WTC11 (cell line): ENCODE results near the gene RAB34. TPM values are rescaled to one million over a fixed set of nuclear protein-coding genes. Genes with fewer than 3 reads are reported as not detected.

Source experiments
- ATAC-seq: fragments of 200-7000 bp; cut with Tn5 transposase; 2 replicates; pipeline ENCODE4 v1.10.0; 2021; ENCODE audit warnings: mild to moderate bottlenecking, moderate library complexity
- CTCF ChIA-PET: fragments of 300-600 bp; sonication (Branson Sonifier 250); formaldehyde crosslinking; loops from one replicate; lab custom pipeline; 2021; ENCODE audit warnings: antibody characterized with exemption; lab: Charles Lee
- POLR2A ChIA-PET: fragments of 350-600 bp; sonication (Branson Sonifier 250); formaldehyde crosslinking; loops from one replicate; lab custom pipeline; 2021; ENCODE audit warnings: antibody characterized with exemption; lab: Charles Lee
- DNase-seq: peaks from one replicate; pipeline ENCODE4 v3.0.0; 2021; ENCODE audit warnings: low spot score
- H3K27ac Mint-ChIP-seq: 2 replicates; pipeline ENCODE4 v1.8.0; 2021; ENCODE audit warnings: mixed read lengths
- H3K27me3 Mint-ChIP-seq: 2 replicates; pipeline ENCODE4 v1.8.0; 2021; ENCODE audit warnings: low read depth, mild to moderate bottlenecking, moderate library complexity, mixed read lengths
- H3K36me3 Mint-ChIP-seq: 2 replicates; pipeline ENCODE4 v1.8.0; 2021; ENCODE audit warnings: mixed read lengths
- H3K4me1 Mint-ChIP-seq: 2 replicates; pipeline ENCODE4 v1.8.0; 2022; ENCODE audit warnings: mixed read lengths
- H3K4me3 Mint-ChIP-seq: 2 replicates; pipeline ENCODE4 v1.8.0; 2021; ENCODE audit warnings: mild to moderate bottlenecking, moderate library complexity, mixed read lengths
- H3K9me3 Mint-ChIP-seq: 2 replicates; pipeline ENCODE4 v1.8.0; 2021; ENCODE audit warnings: mixed read lengths
- CBFB ChIP-seq: sonication (generic); formaldehyde crosslinking; IDR thresholded peaks from 2 replicates; pipeline ENCODE4 v1.8.1; 2022; ENCODE audit warnings: mild to moderate bottlenecking, low read depth, missing genetic modification reagents
- CREB1 ChIP-seq: sonication (generic); formaldehyde crosslinking; IDR thresholded peaks from 2 replicates; pipeline ENCODE4 v1.8.0; 2023; ENCODE audit warnings: mild to moderate bottlenecking, missing genetic modification reagents
- FOXP4 ChIP-seq: sonication (generic); formaldehyde crosslinking; IDR thresholded peaks from 2 replicates; pipeline ENCODE4 v1.8.0; 2022; ENCODE audit warnings: mild to moderate bottlenecking, missing genetic modification reagents
- GABPB1 ChIP-seq: sonication (generic); formaldehyde crosslinking; IDR thresholded peaks from 2 replicates; pipeline ENCODE4 v1.8.1; 2023; ENCODE audit warnings: mild to moderate bottlenecking, missing genetic modification reagents
- JAZF1 ChIP-seq: fragments of 250-450 bp; sonication (Bioruptor Pico); IDR thresholded peaks from 2 replicates; pipeline ENCODE4 v1.9.0; 2021; ENCODE audit warnings: moderate library complexity, mild to moderate bottlenecking, inconsistent platforms
- MYBL2 ChIP-seq: sonication (generic); formaldehyde crosslinking; IDR thresholded peaks from 2 replicates; pipeline ENCODE4 v1.8.1; 2023; ENCODE audit warnings: mild to moderate bottlenecking, moderate library complexity, missing genetic modification reagents
- NFATC4 ChIP-seq: fragments of 250-450 bp; sonication (Bioruptor Pico); IDR thresholded peaks from 2 replicates; pipeline ENCODE4 v1.9.0; 2021; ENCODE audit warnings: mild to moderate bottlenecking
- NFYB ChIP-seq: sonication (generic); formaldehyde crosslinking; conservative IDR thresholded peaks from 2 replicates; pipeline ENCODE4 v1.8.0; 2022; ENCODE audit warnings: low read depth, missing genetic modification reagents
- SP1 ChIP-seq: sonication (generic); formaldehyde crosslinking; conservative IDR thresholded peaks from 2 replicates; pipeline ENCODE4 v1.8.1; 2022; ENCODE audit warnings: missing genetic modification reagents
- ZNF263 ChIP-seq: sonication (generic); formaldehyde crosslinking; IDR thresholded peaks from 2 replicates; pipeline ENCODE4 v1.8.1; 2022; ENCODE audit warnings: low read depth, mild to moderate bottlenecking, moderate library complexity, missing genetic modification reagents
- total RNA-seq: library from RNA; stranded (reverse); gene quantifications from 3 replicates; pipeline ENCODE4 v1.2.3, GENCODE V29; 2021
- TF ChIP-seq, protein P1 (sequence below): sonication (generic); formaldehyde crosslinking; IDR thresholded peaks from 2 replicates; pipeline ENCODE4 v1.8.1; 2022; ENCODE audit warnings: mild to moderate bottlenecking, missing genetic modification reagents, moderate library complexity, borderline replicate concordance
- TF ChIP-seq, protein P2 (sequence below): sonication (generic); formaldehyde crosslinking; IDR thresholded peaks from 2 replicates; pipeline ENCODE4 v1.8.1; 2023; ENCODE audit warnings: mild to moderate bottlenecking, missing genetic modification reagents, moderate library complexity
- TF ChIP-seq, protein P3 (sequence below): fragments of 250-450 bp; sonication (Bioruptor Pico); IDR thresholded peaks from 2 replicates; pipeline ENCODE4 v2.1.2; 2022; ENCODE audit warnings: mild to moderate bottlenecking, moderate library complexity

The RAB34 gene
- total RNA-seq, 1 experiment from 2014 or later = 181 TPM

GRCh38 chr17:28758411-28759121 is 40.9 kb upstream of the RAB34 start:
- H3K27ac Mint-ChIP-seq = 0 out of 2 replicates have a peak overlapping the region, but pooled peaks have one; percentile 49
- no peaks in the 10 kb centered on the region for H3K27me3 Mint-ChIP-seq
- TF ChIP-seq JAZF1 (no peak), NFYB (CRISPR knock-in tag) (0 out of 2 replicates have a peak, but pooled peaks have one; percentile 26), FOXP4 (CRISPR knock-in tag) (0 out of 2 replicates have a peak, but pooled peaks have one; percentile 22)
- TF ChIP-seq, protein P1, sequence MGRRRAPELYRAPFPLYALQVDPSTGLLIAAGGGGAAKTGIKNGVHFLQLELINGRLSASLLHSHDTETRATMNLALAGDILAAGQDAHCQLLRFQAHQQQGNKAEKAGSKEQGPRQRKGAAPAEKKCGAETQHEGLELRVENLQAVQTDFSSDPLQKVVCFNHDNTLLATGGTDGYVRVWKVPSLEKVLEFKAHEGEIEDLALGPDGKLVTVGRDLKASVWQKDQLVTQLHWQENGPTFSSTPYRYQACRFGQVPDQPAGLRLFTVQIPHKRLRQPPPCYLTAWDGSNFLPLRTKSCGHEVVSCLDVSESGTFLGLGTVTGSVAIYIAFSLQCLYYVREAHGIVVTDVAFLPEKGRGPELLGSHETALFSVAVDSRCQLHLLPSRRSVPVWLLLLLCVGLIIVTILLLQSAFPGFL (CRISPR knock-in tag) = no peak
- no peak for DNase-seq
- no peak for ATAC-seq
- POLR2A ChIA-PET = no interaction called here
- H3K4me3 Mint-ChIP-seq = no peak overlapping the region
- H3K4me1 Mint-ChIP-seq = peaks cover 71% of the 10 kb centered on the region
- H3K9me3 Mint-ChIP-seq = no peaks in the 10 kb centered on the region
- CTCF ChIA-PET = no interaction called here
- peaks cover 38% of the 10 kb centered on the region for H3K36me3 Mint-ChIP-seq

- ChIA-PET CTCF (interaction anchor here (1.1 to 2.5 kb wide), 3 partner anchors 13 to 123 kb away, joined by 4 to 8 read pairs (median 7); partner anchors contain the start of gene TLCD1), POLR2A (interaction anchor here (0.7 to 1.2 kb wide), 3 partner anchors 14 to 92 kb away, joined by 3 to 4 read pairs (median 3); no protein-coding TSS in a partner anchor)
- Mint-ChIP-seq H3K4me3 (no peak overlapping the region), H3K36me3 (peaks cover 42% of the 10 kb centered on the region), H3K4me1 (peaks cover 55% of the 10 kb centered on the region), H3K9me3 (no peaks in the 10 kb centered on the region), H3K27me3 (no peaks in the 10 kb centered on the region), H3K27ac (peak overlapping the region; percentile 51)
- DNase-seq (no peak), ATAC-seq (no peak)
- TF ChIP-seq MYBL2 = no peak
- TF ChIP-seq CBFB (CRISPR knock-in tag) = no peak
- TF ChIP-seq, protein P2, sequence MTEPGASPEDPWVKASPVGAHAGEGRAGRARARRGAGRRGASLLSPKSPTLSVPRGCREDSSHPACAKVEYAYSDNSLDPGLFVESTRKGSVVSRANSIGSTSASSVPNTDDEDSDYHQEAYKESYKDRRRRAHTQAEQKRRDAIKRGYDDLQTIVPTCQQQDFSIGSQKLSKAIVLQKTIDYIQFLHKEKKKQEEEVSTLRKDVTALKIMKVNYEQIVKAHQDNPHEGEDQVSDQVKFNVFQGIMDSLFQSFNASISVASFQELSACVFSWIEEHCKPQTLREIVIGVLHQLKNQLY (CRISPR knock-in tag) = no peak
- TF ChIP-seq SP1 = no peak
- TF ChIP-seq NFATC4 (CRISPR knock-in tag) = no peak
- TF ChIP-seq, protein P3, sequence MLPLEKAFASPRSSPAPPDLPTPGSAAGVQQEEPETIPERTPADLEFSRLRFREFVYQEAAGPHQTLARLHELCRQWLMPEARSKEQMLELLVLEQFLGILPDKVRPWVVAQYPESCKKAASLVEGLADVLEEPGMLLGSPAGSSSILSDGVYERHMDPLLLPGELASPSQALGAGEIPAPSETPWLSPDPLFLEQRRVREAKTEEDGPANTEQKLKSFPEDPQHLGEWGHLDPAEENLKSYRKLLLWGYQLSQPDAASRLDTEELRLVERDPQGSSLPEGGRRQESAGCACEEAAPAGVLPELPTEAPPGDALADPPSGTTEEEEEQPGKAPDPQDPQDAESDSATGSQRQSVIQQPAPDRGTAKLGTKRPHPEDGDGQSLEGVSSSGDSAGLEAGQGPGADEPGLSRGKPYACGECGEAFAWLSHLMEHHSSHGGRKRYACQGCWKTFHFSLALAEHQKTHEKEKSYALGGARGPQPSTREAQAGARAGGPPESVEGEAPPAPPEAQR (CRISPR knock-in tag) = no peak
- TF ChIP-seq FOXP4 (CRISPR knock-in tag) = no peak
- no peak for TF ChIP-seq CREB1 (CRISPR knock-in tag)
- no peak for TF ChIP-seq ZNF263
- no peak for TF ChIP-seq GABPB1
These were observed 38.6 kb upstream of the RAB34 start for GRCh38 chr17:28756049-28756804.
